Measurements from ENCODE around the gene MOV10L1. TPM values are rescaled to one million over a fixed set of nuclear protein-coding genes. Genes with fewer than 3 reads are reported as not detected.

Gene MOV10L1
- total RNA-seq, 3 donors from 2014 or later = 0.16 to 0.44 (median 0.33) TPM

DNA sequence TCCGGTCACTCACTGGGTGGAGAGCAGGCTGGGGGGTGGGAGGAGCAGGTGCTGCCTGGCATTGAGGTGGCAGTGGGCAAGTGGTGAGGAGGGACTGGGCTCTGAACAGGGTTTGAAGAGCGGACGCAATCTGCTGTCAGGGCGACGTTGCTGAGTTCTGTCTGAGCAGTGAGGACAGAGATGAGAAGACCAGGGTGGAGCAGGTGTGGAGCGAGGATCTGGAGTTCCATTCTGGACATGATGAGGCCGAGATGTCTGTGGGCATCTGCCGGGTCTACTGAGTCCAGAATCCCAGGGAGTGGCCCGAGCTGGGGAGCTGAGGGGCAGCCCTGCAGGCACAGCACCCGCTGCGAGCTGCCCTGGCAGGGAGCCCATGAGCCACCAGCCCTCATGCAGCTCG, 2.2 kb upstream of the MOV10L1 start:
- no peak overlapping the region for H3K27ac ChIP-seq
- H3K4me1 ChIP-seq = no peaks in the 10 kb centered on the region
- H3K9me3 ChIP-seq = peaks cover 0 to 9% of the 10 kb centered on the region in 2 donors
- H3K36me3 ChIP-seq = no peaks in the 10 kb centered on the region
- no peak for TF ChIP-seq POLR2AphosphoS5 (IDR thresholded peaks at IDR 0.05)
- TF ChIP-seq, protein P1, sequence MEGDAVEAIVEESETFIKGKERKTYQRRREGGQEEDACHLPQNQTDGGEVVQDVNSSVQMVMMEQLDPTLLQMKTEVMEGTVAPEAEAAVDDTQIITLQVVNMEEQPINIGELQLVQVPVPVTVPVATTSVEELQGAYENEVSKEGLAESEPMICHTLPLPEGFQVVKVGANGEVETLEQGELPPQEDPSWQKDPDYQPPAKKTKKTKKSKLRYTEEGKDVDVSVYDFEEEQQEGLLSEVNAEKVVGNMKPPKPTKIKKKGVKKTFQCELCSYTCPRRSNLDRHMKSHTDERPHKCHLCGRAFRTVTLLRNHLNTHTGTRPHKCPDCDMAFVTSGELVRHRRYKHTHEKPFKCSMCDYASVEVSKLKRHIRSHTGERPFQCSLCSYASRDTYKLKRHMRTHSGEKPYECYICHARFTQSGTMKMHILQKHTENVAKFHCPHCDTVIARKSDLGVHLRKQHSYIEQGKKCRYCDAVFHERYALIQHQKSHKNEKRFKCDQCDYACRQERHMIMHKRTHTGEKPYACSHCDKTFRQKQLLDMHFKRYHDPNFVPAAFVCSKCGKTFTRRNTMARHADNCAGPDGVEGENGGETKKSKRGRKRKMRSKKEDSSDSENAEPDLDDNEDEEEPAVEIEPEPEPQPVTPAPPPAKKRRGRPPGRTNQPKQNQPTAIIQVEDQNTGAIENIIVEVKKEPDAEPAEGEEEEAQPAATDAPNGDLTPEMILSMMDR (IDR thresholded peaks at IDR 0.05) = no peak
- no peak for TF ChIP-seq POLR2A (IDR thresholded peaks at IDR 0.05)
- no peak for DNase-seq (ENCODE audit: low spot score in 2 of 2)
- peaks cover 0 to 51% of the 10 kb centered on the region in 2 donors for H3K27me3 ChIP-seq
- H3K4me3 ChIP-seq = no peak overlapping the region
- intact Hi-C loops (cut with DNase I; ENCODE audit: low total_unique reads) = no loop called here

DNA sequence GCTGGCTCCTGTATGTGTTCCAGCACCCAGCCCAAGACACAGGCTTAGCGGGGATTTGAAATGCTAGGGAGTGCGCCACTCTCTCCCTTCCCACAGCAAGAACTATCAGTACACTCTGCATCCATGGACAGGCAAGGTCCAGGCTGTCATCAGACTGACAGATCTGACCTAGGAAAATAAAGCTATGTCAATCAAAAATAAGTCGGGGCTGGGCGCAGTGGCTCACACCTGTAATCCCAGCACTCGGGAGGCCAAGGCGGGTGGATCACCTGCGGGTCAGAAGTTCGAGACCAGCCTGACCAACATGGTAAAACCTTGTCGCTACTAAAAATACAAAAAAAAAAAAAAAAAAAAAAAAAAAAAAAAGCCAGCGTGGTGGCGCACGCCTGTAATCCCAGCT, 1.7 kb upstream of the MOV10L1 start:
- Histone ChIP-seq H3K27ac (no peak overlapping the region), H3K36me3 (no peaks in the 10 kb centered on the region), H3K27me3 (peaks cover 0 to 47% of the 10 kb centered on the region in 2 donors), H3K4me3 (no peak overlapping the region), H3K9me3 (peaks cover 0 to 9% of the 10 kb centered on the region in 2 donors), H3K4me1 (no peaks in the 10 kb centered on the region)
- TF ChIP-seq POLR2A (IDR thresholded peaks at IDR 0.05) (no peak), POLR2AphosphoS5 (IDR thresholded peaks at IDR 0.05) (no peak)
- TF ChIP-seq, protein P1 (IDR thresholded peaks at IDR 0.05) = no peak
- DNase-seq (ENCODE audit: low spot score in 2 of 2) = no peak
- intact Hi-C loops (cut with DNase I; ENCODE audit: low total_unique reads) = no loop called here

DNA sequence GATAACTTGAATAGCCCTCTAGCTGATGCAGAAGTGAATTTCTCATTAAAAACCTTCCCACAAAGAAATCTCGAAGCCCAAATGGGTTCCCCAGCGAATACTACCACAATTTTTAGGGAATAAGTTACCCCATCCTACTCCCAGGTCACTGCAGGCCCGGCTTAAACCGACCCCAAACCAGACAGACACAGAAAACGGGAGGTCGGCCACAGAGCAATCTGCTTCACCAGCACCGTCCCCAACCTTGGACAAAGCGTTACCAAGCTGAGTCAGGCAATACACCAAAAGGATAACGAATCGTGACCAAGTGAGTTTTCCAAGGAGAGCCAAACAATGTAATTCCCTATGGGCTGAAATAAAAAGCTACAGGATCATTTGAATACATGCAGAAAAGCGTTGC, 575 bp upstream of the MOV10L1 start:
- Histone ChIP-seq H3K9me3 (peaks cover 0 to 9% of the 10 kb centered on the region in 2 donors), H3K27ac (no peak overlapping the region), H3K4me3 (no peak overlapping the region), H3K27me3 (peaks cover 0 to 35% of the 10 kb centered on the region in 2 donors), H3K4me1 (no peaks in the 10 kb centered on the region), H3K36me3 (no peaks in the 10 kb centered on the region)
- no peak for DNase-seq (ENCODE audit: low spot score in 2 of 2)
- TF ChIP-seq, protein P1 (IDR thresholded peaks at IDR 0.05) = no peak
- no peak for TF ChIP-seq POLR2A (IDR thresholded peaks at IDR 0.05)
- intact Hi-C loops (cut with DNase I; ENCODE audit: low total_unique reads) = no loop called here

DNA sequence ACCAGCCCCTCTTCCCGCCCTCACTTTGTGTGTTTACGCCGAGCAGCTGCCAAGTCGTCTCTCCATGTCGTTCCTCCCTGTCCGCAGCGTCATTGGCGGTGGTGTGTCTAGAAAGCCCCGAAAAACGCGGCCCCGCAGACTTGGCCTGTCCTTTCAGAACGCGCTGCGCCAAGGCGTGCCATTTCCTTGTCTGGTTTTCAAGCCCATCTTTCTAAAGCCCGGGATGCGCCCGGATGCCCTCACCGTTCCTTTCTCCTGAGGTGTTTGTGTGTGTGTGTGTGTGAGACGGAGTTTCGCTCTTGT, 557 bp downstream of the MOV10L1 start:
- Histone ChIP-seq H3K4me3 (no peak overlapping the region), H3K36me3 (no peaks in the 10 kb centered on the region), H3K27me3 (peaks cover 0 to 30% of the 10 kb centered on the region in 2 donors), H3K27ac (no peak overlapping the region), H3K4me1 (no peaks in the 10 kb centered on the region), H3K9me3 (peaks cover 0 to 9% of the 10 kb centered on the region in 2 donors)
- intact Hi-C loops (cut with DNase I; ENCODE audit: low total_unique reads) = no loop called here
- no peak for DNase-seq (ENCODE audit: low spot score in 2 of 2)
- TF ChIP-seq, protein P1 (IDR thresholded peaks at IDR 0.05) = no peak
- no peak for TF ChIP-seq POLR2A (IDR thresholded peaks at IDR 0.05)
- no peak for TF ChIP-seq POLR2AphosphoS5 (IDR thresholded peaks at IDR 0.05)

DNA sequence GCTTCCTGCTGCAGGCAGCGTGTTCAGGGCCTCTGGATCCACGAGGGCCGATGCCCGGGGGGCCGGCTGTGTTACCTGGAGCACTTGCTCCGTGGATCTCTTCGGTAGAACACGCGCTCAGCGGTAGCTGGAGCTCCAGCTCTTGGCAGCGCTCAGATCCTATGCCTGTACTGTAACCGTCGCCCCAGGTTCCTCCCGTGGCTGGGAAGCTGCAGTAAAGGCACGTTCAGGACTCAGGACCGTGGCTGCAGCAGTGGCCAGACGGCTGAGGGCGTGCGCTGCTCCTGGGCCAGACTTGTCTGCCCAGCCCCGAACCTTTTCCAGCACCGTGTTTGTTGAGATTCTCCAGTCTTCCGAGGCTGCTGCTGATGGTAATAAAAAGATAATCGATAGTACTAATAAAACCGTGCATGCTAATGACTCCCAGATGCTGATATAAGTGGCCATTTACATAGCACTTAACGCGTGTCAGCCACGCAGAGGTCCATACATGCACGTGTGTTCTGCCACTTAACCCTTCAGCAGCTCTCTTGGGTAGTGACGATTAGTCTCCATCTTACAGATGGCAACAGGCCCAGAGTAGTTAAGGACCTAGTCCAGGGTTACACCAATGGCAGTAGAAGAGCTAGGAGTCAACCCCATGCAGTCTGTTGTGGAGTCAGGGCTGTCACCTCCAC, 1.4 kb downstream of the MOV10L1 start:
- intact Hi-C loops (cut with DNase I; ENCODE audit: low total_unique reads) = no loop called here
- TF ChIP-seq POLR2A (IDR thresholded peaks at IDR 0.05) = no peak
- TF ChIP-seq POLR2AphosphoS5 (IDR thresholded peaks at IDR 0.05) = no peak
- TF ChIP-seq, protein P1 (IDR thresholded peaks at IDR 0.05) = no peak
- no peak for DNase-seq (ENCODE audit: low spot score in 2 of 2)
- H3K4me3 ChIP-seq = no peak overlapping the region
- H3K36me3 ChIP-seq = no peaks in the 10 kb centered on the region
- H3K27ac ChIP-seq = no peak overlapping the region
- no peaks in the 10 kb centered on the region for H3K4me1 ChIP-seq
- peaks cover 0 to 30% of the 10 kb centered on the region in 2 donors for H3K27me3 ChIP-seq
- peaks cover 0 to 9% of the 10 kb centered on the region in 2 donors for H3K9me3 ChIP-seq

Measured in breast epithelium (tissue), 4 donors.